PFSK-1 (cell line): Measurements from ENCODE around the gene ADD3.

Experiments
- FOXP2 ChIP-seq: optimal IDR thresholded peaks from 2 replicates; pipeline ENCODE3; 2011; ENCODE audit warnings: borderline replicate concordance, control low read depth, inconsistent platforms; ENCODE audit not compliant: insufficient read depth; ENCODE audit errors: extremely low read length, extremely low read depth
- POLR2AphosphoS5 ChIP-seq: IDR thresholded peaks from 2 replicates; pipeline ENCODE4 v1.6.1; 2012; ENCODE audit warnings: low read depth, mild to moderate bottlenecking, control low read depth, low read length, moderate library complexity
- REST ChIP-seq, 2 experiments: IDR thresholded peaks; 2 replicates each; pipeline versions ENCODE4 v1.6.1 to v1.8.0; 2011 to 2012; ENCODE audit warnings: low read depth in 2 of 2, low read length in 2 of 2, control low read depth in 1 of 2, inconsistent platforms in 1 of 2, mild to moderate bottlenecking in 1 of 2, moderate library complexity in 1 of 2; ENCODE audit not compliant: insufficient read depth in 1 of 2
- SIN3A ChIP-seq: IDR thresholded peaks from 2 replicates; pipeline ENCODE4 v1.6.1; 2012; ENCODE audit warnings: mild to moderate bottlenecking, low read length, moderate library complexity, borderline replicate concordance; ENCODE audit not compliant: insufficient read depth
- TAF1 ChIP-seq: IDR thresholded peaks from 2 replicates; pipeline ENCODE4 v1.6.1; 2012; ENCODE audit warnings: low read length, control low read depth, borderline replicate concordance; ENCODE audit not compliant: insufficient read depth

ADD3 gene

GRCh38 chr10:109972372-109973001, 35.3 kb upstream of the ADD3 start:
- no peak for TF ChIP-seq POLR2AphosphoS5
- no peak for TF ChIP-seq SIN3A

GRCh38 chr10:109973326-109973829, 34.4 kb upstream of the ADD3 start:
- no peak for TF ChIP-seq TAF1
- no peak for TF ChIP-seq FOXP2
- no peak for TF ChIP-seq POLR2AphosphoS5
- no peak for TF ChIP-seq SIN3A
- TF ChIP-seq REST (IDR thresholded peaks at IDR 0.05; ENCODE audit: insufficient read depth in 1 of 2, low read depth in 2 of 2, low read length in 2 of 2): no peak

GRCh38 chr10:109974504-109975191, 33.1 kb upstream of the ADD3 start:
- TF ChIP-seq TAF1: no peak
- no peak for TF ChIP-seq POLR2AphosphoS5
- no peak for TF ChIP-seq SIN3A
- TF ChIP-seq FOXP2: no peak
- no peak for TF ChIP-seq REST (IDR thresholded peaks at IDR 0.05; ENCODE audit: insufficient read depth in 1 of 2, low read depth in 2 of 2, low read length in 2 of 2)

- TF ChIP-seq FOXP2: no peak
- no peak for TF ChIP-seq REST (IDR thresholded peaks at IDR 0.05; ENCODE audit: insufficient read depth in 1 of 2, low read depth in 2 of 2, low read length in 2 of 2)
- no peak for TF ChIP-seq POLR2AphosphoS5
Observed at GRCh38 chr10:109975244-109976190, 32.3 kb upstream of the ADD3 start.

GRCh38 chr10:109976681-109977080, 31.1 kb upstream of the ADD3 start:
- TF ChIP-seq SIN3A (no peak), FOXP2 (no peak), POLR2AphosphoS5 (no peak), TAF1 (no peak), REST (IDR thresholded peaks at IDR 0.05; ENCODE audit: insufficient read depth in 1 of 2, low read depth in 2 of 2, low read length in 2 of 2) (no peak)
